Skeletal muscle satellite cell (primary cell): ENCODE data around the gene VSTM4.

Experiments
- H3K27me3 ChIP-seq: 2 replicates; pipeline ENCODE4 v1.7.0; 2013; ENCODE audit warnings: low read length; ENCODE audit not compliant: control insufficient read depth, insufficient read depth
- H3K36me3 ChIP-seq: 2 replicates; pipeline ENCODE4 v1.7.0; 2013; ENCODE audit warnings: mild to moderate bottlenecking, control low read depth, low read length; ENCODE audit not compliant: insufficient read depth
- H3K4me1 ChIP-seq: 2 replicates; pipeline ENCODE4 v1.7.0; 2013; ENCODE audit warnings: low read length; ENCODE audit not compliant: control insufficient read depth, insufficient read depth
- H3K4me2 ChIP-seq: 2 replicates; pipeline ENCODE4 v1.7.0; 2013; ENCODE audit warnings: mild to moderate bottlenecking, low read length
- H3K4me3 ChIP-seq: 2 replicates; pipeline ENCODE4 v1.7.0; 2013; ENCODE audit warnings: low read length
- H3K9ac ChIP-seq: 2 replicates; pipeline ENCODE4 v1.7.0; 2013; ENCODE audit warnings: mild to moderate bottlenecking, low read depth, low read length, moderate library complexity
- H3K9me3 ChIP-seq: replicated peaks from 2 replicates; pipeline ENCODE4 v1.7.0; 2013; ENCODE audit warnings: mild to moderate bottlenecking, control low read depth, low read length

The VSTM4 gene

DNA sequence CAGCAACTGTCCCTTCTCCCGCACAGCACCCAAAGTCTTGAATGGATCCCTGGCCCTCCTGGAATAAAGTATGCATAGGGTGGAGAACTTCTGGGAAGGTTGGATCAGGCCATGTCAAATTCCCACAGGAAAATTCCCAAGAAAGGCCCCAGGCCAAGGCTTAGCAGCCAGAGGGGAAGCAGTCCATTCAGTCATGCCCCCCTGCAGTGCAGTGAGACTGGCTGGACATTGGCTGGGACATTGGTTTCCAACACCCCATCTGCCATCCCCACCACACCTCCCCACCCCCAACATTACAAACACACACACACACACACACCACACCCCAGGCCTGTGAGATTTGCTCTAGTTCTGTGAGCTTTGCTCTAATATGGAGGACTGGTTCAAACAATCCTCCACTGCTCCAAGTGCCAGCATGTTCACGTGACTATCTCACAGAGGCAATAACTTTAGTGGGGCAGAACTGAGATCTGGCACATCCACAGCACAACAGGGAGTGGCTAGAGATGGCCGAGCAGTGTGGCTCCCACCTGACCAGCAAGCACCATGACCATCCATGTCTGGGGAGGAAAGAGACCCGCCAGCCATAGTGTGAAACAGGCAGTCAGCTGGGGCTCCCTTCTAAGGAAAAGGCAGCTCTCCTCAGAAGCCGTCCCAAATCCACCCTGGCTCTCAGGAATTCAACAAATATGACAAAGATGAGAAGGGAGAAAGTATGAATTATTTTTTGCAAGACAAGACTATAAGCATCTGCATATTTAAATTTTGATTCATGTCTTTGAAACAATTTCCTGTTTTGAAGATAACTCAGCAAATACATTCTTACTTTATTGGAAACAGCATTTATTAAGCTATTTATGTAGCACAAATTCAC, 25.2 kb upstream of the VSTM4 start:
- Histone ChIP-seq H3K9ac (no peak overlapping the region), H3K9me3 (no peaks in the 10 kb centered on the region), H3K4me1 (peaks cover 25% of the 10 kb centered on the region), H3K36me3 (no peaks in the 10 kb centered on the region), H3K4me3 (no peak overlapping the region), H3K27me3 (peaks cover 35% of the 10 kb centered on the region), H3K4me2 (no peak overlapping the region)

DNA sequence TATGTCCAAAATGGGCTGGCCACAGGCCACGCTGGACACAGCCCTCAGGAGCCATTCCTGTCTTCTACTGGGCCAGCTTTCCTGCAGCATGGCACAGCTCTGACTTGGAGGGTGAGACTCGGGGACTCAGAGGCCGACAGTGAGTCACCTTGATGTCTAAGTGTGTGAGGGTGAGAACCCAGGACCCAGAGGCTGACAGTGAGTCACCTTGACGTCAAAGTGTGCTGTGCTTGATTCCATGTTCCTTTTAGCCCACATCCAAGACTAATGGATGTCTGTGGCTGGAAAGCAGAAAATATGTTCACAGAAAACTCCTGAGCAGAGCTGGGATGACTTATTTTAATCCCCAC, 24.5 kb upstream of the VSTM4 start:
- H3K9ac ChIP-seq = peak overlapping the region; percentile 34
- H3K4me3 ChIP-seq = no peak overlapping the region
- H3K27me3 ChIP-seq = peaks cover 33% of the 10 kb centered on the region
- H3K36me3 ChIP-seq = no peaks in the 10 kb centered on the region
- H3K4me2 ChIP-seq = peak overlapping the region; percentile 22
- H3K9me3 ChIP-seq = no peaks in the 10 kb centered on the region
- H3K4me1 ChIP-seq = peaks cover 25% of the 10 kb centered on the region

DNA sequence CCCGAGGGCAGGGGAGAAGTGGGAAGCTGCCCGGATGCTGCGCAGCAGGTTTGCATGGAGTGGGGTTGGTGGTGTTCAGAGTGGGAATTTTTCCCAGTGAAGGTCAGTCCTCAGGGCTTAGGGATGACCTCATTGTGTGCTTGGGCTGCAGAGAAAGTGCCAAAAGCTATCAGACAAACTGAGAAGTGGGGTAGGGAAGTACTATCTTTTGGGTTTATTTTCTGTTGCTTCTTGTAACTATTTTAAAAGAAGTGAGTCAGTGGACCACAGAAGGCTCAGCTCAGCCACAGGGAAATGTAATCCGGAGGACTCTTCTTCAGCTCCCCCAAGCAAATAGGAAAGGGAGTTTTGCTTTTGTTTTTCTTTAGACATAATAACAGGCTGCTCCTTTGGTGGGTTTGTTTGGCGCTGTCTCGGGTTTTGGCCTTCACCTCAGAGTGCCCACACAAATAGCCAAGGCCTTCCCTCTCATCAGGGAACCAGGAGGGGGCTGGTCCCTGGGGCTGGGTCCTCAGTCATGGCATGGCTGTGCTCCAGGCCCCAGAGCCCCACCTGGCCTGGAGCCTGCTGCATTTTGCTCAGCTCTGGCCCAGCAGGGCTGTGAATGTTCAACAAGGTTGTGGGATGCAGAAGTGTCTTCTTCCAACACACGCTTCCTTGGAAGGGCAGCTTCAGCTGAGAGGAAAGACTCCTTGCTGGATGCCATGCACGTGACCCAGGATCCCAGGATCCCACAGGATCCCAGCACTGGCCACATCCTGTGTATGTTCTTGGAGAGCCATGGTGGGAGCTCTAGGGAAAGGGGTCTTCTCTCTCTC, 23.9 kb upstream of the VSTM4 start:
- Histone ChIP-seq H3K27me3 (peaks cover 32% of the 10 kb centered on the region), H3K36me3 (no peaks in the 10 kb centered on the region), H3K4me3 (no peak overlapping the region), H3K4me2 (peak overlapping the region; percentile 22), H3K9ac (peak overlapping the region; percentile 34), H3K4me1 (peaks cover 25% of the 10 kb centered on the region), H3K9me3 (no peaks in the 10 kb centered on the region)

DNA sequence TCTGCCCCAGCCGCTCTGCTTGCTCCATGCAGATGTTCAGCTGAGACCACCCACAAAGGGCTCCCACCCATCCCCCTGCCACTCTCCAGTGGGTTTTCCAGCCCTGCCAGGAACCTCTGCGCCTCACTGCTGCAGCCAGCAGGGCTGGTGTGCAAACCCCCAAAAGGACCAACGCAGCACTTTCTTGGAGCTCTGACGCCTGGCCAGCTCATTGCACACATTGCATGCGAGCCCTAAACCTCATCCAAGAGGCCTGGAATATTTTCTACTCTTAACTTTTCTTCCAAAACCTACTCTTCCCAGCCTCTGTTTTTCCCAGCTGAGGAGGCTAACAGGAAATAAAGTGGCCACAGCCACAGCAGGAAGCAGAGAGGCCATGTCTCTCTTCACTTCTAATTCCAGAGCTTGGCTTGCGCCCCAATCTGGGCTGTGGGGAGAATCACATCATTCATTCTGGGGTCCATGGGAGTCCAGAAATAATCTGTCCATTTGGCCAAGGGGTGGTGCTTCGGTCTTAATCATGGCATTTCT, 23.1 kb upstream of the VSTM4 start:
- Histone ChIP-seq H3K27me3 (peaks cover 37% of the 10 kb centered on the region), H3K4me1 (peaks cover 25% of the 10 kb centered on the region), H3K9ac (no peak overlapping the region), H3K4me2 (no peak overlapping the region), H3K4me3 (no peak overlapping the region), H3K36me3 (no peaks in the 10 kb centered on the region), H3K9me3 (no peaks in the 10 kb centered on the region)

DNA sequence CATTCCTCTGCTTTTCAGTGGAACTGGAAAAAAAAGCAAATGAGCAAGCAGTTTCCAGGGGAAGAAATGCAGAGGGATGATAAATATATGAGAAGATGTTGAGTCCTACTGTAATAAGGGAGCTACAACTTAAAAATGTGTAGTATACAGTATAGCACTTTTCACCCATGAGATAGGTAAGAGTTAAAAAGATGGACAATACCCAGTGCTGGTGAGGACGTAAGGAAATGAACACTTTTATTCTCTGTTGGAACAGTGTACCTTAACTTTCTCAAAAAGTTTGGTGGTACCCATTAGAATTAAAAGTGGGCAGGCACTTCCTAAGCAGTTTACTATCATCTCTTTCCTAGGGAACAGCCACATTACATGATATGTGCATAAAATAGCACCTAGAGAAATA, 21.2 kb upstream of the VSTM4 start:
- peaks cover 52% of the 10 kb centered on the region for H3K27me3 ChIP-seq
- no peaks in the 10 kb centered on the region for H3K9me3 ChIP-seq
- peaks cover 29% of the 10 kb centered on the region for H3K4me1 ChIP-seq
- H3K4me3 ChIP-seq = no peak overlapping the region
- H3K9ac ChIP-seq = no peak overlapping the region
- no peak overlapping the region for H3K4me2 ChIP-seq
- no peaks in the 10 kb centered on the region for H3K36me3 ChIP-seq

DNA sequence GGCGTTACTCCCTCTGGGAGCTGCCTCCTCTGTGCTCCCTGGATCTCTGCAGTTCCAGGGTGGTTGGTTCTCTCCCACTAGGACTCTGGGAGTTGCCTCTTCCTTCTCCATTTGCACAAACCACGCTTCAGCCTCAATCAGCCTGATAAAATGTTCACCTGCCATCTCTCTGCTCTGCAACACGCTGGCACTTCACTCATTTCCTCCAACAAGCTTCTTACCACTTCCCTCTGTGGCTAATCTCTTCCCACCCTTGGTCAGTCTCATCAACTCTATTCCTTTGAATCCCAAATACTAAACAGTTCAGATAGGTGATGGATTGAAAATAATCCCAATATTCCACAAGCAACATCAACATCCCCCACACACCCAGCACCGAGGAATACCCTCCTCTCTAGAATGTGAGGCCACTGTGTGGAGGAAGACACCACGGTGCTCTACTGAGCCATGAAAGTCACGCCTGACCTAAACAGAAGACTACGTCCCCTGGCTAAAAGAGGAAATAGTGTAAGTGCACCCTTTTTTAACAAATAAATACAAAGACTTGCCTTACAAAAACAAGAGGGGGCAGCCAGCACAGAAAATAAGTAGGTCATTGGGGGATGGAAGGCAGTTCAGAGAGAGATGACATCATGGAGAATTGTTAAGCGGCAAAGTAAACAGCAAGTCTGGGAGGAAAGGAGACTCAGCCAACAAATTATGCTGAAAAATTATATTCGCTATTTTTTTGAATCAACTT, 20.4 kb upstream of the VSTM4 start:
- Histone ChIP-seq H3K4me2 (no peak overlapping the region), H3K4me1 (peaks cover 31% of the 10 kb centered on the region), H3K9ac (no peak overlapping the region), H3K27me3 (peaks cover 60% of the 10 kb centered on the region), H3K4me3 (no peak overlapping the region), H3K9me3 (no peaks in the 10 kb centered on the region), H3K36me3 (no peaks in the 10 kb centered on the region)

DNA sequence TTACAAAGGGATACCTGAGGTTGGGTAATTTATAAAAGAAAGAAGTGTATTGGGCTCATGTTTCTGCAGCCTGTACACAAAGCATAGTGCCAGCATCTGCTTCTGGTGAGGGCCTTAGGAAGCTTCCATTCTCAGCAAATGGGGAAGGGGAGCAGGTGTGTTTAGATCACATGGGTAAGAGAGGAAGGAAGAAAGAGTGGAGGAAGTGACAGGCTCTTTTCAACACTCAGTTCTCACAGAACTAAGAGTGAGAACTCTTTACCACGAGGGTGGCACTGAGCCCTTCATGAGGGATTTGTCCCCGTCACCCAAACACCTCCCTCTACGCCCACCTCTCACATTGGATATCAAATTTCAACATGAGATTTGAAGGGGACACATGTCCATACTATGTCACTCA, 19.0 kb upstream of the VSTM4 start:
- Histone ChIP-seq H3K9ac (no peak overlapping the region), H3K4me3 (no peak overlapping the region), H3K4me2 (no peak overlapping the region), H3K36me3 (no peaks in the 10 kb centered on the region), H3K4me1 (peaks cover 17% of the 10 kb centered on the region), H3K27me3 (peaks cover 74% of the 10 kb centered on the region), H3K9me3 (no peaks in the 10 kb centered on the region)

DNA sequence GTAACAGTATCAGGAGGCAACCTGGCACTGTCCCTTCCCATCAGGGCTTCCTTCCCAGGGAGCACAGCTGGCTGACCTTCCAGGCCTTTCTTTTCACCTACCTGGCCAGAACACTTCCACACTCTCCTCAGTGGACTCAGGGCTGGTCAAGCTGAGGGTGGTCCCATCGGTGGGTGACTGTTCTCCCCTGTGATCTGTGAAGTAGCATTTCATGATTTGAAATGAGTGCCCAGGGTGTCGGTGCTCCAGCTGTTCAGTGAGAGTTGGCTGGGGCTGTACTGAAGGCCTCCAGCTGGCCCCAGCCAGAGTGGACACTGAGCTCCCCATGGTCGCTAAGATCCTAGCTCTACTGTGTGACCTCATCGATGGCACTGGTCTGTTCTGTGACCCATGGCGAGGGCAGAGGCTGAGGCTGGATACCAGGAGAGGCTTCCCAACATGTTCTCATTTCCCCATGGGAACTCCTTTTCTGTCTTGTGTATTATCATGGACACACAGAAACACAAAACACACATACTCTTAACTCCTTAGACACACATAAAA, 18.5 kb upstream of the VSTM4 start, which contains the start of gene FAM170B:
Gene FAM170B (minus strand): TSS at position 316 of the 543 bp plus-strand sequence. CDS start 103 bp downstream, at position 213.
- Histone ChIP-seq H3K4me1 (peaks cover 12% of the 10 kb centered on the region), H3K27me3 (peaks cover 77% of the 10 kb centered on the region), H3K36me3 (no peaks in the 10 kb centered on the region), H3K9ac (no peak within 1 kb of the TSS), H3K4me3 (no peak within 1 kb of the TSS), H3K9me3 (no peaks in the 10 kb centered on the region), H3K4me2 (no peak within 1 kb of the TSS)

DNA sequence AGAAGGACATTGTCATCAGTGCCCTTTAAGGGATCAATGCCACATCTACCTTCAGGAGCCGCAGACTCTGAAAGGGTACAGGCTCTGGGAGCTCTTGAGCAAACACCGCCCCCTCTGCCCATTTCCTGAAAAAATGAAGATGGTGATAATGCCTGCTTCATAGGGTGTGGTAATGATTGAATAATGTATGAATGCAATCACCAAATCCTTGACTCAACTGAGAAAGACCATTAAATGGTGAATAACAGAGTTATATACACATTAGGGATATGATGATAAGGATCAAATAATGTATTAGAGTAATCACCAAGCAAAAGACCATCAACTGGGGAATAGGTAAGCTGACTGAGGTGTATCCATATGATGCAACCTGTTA, 17.0 kb upstream of the VSTM4 start:
- H3K27me3 ChIP-seq = peaks cover 83% of the 10 kb centered on the region
- H3K4me2 ChIP-seq = no peak overlapping the region
- H3K4me3 ChIP-seq = no peak overlapping the region
- no peaks in the 10 kb centered on the region for H3K9me3 ChIP-seq
- H3K4me1 ChIP-seq = peaks cover 7% of the 10 kb centered on the region
- no peak overlapping the region for H3K9ac ChIP-seq
- no peaks in the 10 kb centered on the region for H3K36me3 ChIP-seq

DNA sequence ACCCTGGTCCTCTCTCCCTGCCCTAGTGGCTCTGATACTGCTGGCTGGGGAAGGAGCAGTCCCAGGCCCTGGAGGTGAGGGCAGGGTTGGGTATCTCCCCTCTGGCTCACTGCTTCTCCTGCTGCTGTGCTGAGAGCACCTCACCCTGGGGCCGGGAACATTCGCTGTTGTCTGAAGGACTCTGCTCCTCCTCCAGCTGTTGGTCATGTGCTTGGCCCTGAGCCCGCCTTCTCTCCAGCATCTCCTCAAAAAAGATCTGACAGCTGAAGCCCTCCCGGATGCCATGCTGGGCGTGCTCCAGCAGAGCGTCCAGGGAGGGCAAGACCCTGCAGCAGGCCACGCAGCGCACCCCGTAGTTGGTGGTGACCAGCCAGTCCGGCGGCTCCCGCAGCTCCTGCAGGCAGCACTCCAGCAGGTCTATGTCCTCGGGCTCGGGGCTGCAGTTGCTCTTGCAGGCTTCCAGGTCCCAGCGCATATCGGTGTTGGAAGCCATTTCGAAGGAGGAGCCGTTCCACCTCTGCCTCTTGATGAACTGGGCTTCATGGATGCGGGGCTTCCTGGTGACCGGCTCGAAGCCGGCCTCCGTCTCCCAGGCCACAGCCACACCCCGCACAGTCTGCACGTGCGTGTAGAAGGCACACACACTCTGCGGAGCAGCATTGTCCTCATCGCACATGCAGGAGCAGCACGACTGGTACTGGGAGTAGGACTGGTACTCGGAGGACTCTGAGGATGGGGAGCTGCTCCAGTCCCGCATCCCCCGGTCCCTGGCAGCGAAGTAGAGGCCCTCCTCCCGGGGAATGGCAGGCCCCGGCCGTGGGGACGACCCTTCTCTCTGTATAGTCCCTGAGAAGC, 16.4 kb upstream of the VSTM4 start:
- Histone ChIP-seq H3K4me1 (peaks cover 7% of the 10 kb centered on the region), H3K27me3 (peaks cover 77% of the 10 kb centered on the region), H3K36me3 (no peaks in the 10 kb centered on the region), H3K9ac (no peak overlapping the region), H3K4me3 (no peak overlapping the region), H3K9me3 (no peaks in the 10 kb centered on the region), H3K4me2 (no peak overlapping the region)
